Vagina (tissue), 2 donors: ENCODE results near the gene KIRREL3. TPM values are rescaled to one million over a fixed set of nuclear protein-coding genes. Genes with fewer than 3 reads are reported as not detected.

ENCODE experiments used
- DNase-seq, 2 donors: peaks; one replicate each; pipeline ENCODE4 v3.0.0-alpha.2; 2017; ENCODE audit errors: extremely low spot score in 2 of 2
- H3K27ac ChIP-seq: fragments of 200-600 bp; sonication (generic); one replicate; pipeline ENCODE4 v1.5.1; 2019
- H3K27me3 ChIP-seq: fragments of 200-600 bp; sonication (generic); one replicate; pipeline ENCODE4 v1.5.1; 2019
- H3K36me3 ChIP-seq, 2 donors: fragments of 200-600 bp; sonication (generic); one replicate each; pipeline ENCODE4 v1.5.1; 2017 to 2019
- H3K4me1 ChIP-seq: fragments of 200-600 bp; sonication (generic); one replicate; pipeline ENCODE4 v1.5.1; 2019
- H3K4me3 ChIP-seq, 2 donors: fragments of 200-600 bp; sonication (generic); 1 replicate in 1 of 2; 2 replicates in 1 of 2; pipeline ENCODE4 v1.5.1; 2016 to 2019
- H3K9me3 ChIP-seq: fragments of 200-600 bp; sonication (generic); one replicate; pipeline ENCODE4 v1.5.1; 2019
- CTCF ChIP-seq, 3 experiments: fragments of 450-650 bp in 2 of 3; fragments of 200-600 bp in 1 of 3; sonication (generic) in 1 of 3; IDR thresholded peaks; one replicate each; pipeline ENCODE4 v1.5.1; 2017 to 2019; ENCODE audit warnings: antibody characterized with exemption in 3 of 3, mild to moderate bottlenecking in 2 of 3, moderate library complexity in 2 of 3
- POLR2A ChIP-seq, 2 donors: fragments of 450-650 bp; IDR thresholded peaks; one replicate each; pipeline ENCODE4 v1.6.1; 2017; ENCODE audit warnings: antibody characterized with exemption in 2 of 2, mild to moderate bottlenecking in 2 of 2, moderate library complexity in 2 of 2
- POLR2AphosphoS5 ChIP-seq, 2 donors: sonication (generic); formaldehyde crosslinking; IDR thresholded peaks; one replicate each; pipeline ENCODE4 v1.9.0; 2017; ENCODE audit warnings: antibody characterized with exemption in 2 of 2, mild to moderate bottlenecking in 2 of 2, low read depth in 1 of 2; ENCODE audit not compliant: insufficient read depth in 1 of 2
- intact Hi-C: fragments of 100-400 bp; cut with DNase I; formaldehyde crosslinking; loops from one replicate; pipeline ENCODE4 v1.15.1; 2023
- total RNA-seq: library from RNA; depleted of rRNA; stranded (reverse); fragments of >200 nt; gene quantifications from one replicate; pipeline ENCODE4 v1.2.3, GENCODE V29; 2016

The KIRREL3 gene
- total RNA-seq, 1 donor from 2014 or later: not detected

DNA sequence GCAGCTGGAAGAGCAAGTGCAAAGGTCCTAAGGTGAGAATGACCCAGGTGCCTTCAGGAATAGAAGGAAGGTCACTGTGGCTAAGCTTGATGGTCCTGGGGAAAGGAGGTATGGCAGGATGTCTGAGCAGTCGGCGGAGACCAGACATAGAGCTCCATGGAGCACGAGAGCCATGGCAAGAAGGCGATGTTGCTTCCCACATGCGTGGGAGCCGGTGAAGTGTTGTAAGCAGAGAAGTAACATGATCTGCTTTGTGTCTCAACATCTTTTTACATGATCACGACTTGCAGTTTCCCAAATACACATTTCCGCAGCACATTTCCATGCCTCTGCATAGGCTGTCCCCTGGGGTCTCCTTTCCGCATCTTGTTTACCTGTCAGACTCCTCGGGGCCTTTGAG, 231.9 kb downstream of the KIRREL3 start:
- no peaks in the 10 kb centered on the region for H3K9me3 ChIP-seq
- no peaks in the 10 kb centered on the region for H3K4me1 ChIP-seq
- H3K27me3 ChIP-seq: no peaks in the 10 kb centered on the region
- H3K4me3 ChIP-seq: no peak overlapping the region
- TF ChIP-seq CTCF (IDR thresholded peaks at IDR 0.05) (no peak), POLR2AphosphoS5 (IDR thresholded peaks at IDR 0.05; ENCODE audit: insufficient read depth in 1 of 2, low read depth in 1 of 2) (no peak), POLR2A (IDR thresholded peaks at IDR 0.05) (no peak)
- intact Hi-C loops: no loop called here
- H3K27ac ChIP-seq: no peak overlapping the region
- no peaks in the 10 kb centered on the region for H3K36me3 ChIP-seq
- no peak for DNase-seq

DNA sequence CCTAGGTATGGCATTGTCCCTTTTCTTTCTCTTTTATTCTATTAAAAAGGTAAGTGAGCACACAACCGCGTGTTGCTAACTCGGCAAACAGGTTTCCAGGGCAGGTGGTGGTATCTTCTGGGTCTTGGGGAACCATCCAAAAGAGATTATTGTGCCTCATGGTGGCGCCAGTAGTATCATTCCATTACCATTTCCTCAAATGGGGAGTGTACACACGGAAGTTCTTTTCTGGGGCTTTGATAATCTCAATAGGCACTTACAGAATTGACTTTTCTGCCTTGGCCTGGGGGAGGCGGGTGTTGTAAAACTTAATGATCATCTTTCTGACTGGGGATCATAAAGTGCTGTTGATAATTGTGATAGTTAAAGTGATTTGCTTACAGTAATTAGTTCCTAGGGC, 234.1 kb downstream of the KIRREL3 start:
- H3K27ac ChIP-seq: no peak overlapping the region
- TF ChIP-seq POLR2A (IDR thresholded peaks at IDR 0.05) (no peak), CTCF (IDR thresholded peaks at IDR 0.05) (no peak), POLR2AphosphoS5 (IDR thresholded peaks at IDR 0.05; ENCODE audit: insufficient read depth in 1 of 2, low read depth in 1 of 2) (no peak)
- intact Hi-C loops: no loop called here
- no peaks in the 10 kb centered on the region for H3K36me3 ChIP-seq
- H3K4me3 ChIP-seq: no peak overlapping the region
- H3K9me3 ChIP-seq: no peaks in the 10 kb centered on the region
- no peaks in the 10 kb centered on the region for H3K27me3 ChIP-seq
- DNase-seq: no peak
- H3K4me1 ChIP-seq: no peaks in the 10 kb centered on the region

DNA sequence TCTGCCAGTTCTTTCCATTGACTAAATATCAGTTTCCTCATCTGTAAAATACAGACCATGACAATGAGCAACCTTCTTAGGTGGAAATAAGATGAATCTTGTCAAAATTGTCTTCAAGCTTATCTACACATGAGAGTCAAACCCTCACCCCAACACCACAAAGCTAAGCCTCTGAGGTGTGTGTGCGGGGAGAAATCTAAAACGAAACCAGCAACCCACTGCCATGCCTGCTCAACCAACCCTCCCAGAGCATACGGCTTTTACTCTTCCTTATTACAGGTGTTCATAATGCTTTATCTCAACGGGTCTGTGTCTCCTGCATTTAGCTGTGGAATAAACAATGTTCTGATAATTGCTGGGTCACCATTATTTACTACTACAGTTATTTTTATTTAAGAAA, 235.4 kb downstream of the KIRREL3 start:
- Histone ChIP-seq H3K9me3 (no peaks in the 10 kb centered on the region), H3K4me3 (no peak overlapping the region), H3K27ac (no peak overlapping the region), H3K36me3 (no peaks in the 10 kb centered on the region), H3K4me1 (no peaks in the 10 kb centered on the region), H3K27me3 (no peaks in the 10 kb centered on the region)
- TF ChIP-seq CTCF (IDR thresholded peaks at IDR 0.05): no peak
- no peak for TF ChIP-seq POLR2AphosphoS5 (IDR thresholded peaks at IDR 0.05; ENCODE audit: insufficient read depth in 1 of 2, low read depth in 1 of 2)
- TF ChIP-seq POLR2A (IDR thresholded peaks at IDR 0.05): no peak
- no peak for DNase-seq
- intact Hi-C loops: no loop called here

DNA sequence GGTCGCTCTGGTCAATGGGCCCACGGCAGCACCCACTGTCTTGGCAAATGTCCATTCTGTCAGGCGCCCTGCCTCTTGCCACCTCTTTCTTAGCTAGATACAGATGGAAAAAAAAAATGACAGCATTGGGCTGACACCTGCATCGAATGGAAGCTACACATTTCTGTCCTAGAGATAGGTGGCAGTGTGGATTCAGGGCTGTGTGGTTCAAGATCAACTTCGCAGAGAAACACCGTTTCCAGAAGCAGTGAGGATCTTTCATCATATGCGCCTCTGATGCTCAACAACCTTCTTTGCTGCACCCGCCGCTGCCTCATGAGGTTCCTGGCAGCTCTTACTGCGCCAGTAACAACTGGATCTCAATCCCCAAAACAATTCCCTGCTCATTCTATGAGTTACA, 236.3 kb downstream of the KIRREL3 start:
- H3K27me3 ChIP-seq: no peaks in the 10 kb centered on the region
- no peaks in the 10 kb centered on the region for H3K4me1 ChIP-seq
- no peak overlapping the region for H3K27ac ChIP-seq
- no peak overlapping the region for H3K4me3 ChIP-seq
- TF ChIP-seq POLR2A (IDR thresholded peaks at IDR 0.05): no peak
- intact Hi-C loops: no loop called here
- no peaks in the 10 kb centered on the region for H3K36me3 ChIP-seq
- DNase-seq: no peak
- no peaks in the 10 kb centered on the region for H3K9me3 ChIP-seq

DNA sequence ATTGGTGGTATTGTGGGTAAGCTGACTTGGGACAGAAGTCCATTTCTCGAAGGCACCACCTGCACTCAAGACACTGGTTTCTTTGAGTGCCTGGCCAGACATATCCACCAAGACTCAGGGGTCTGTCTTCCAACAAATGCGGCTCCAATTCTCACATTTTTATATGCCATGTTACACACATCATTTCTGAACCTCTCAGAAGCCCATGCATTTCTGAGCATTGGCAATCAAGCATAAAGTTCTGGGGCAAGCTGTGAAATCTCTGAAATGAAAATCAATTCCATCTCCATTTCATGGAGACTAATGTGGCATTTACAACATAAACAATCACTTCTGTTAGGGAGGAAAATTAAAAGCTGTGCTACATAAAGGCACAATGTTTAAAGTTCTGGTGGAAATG, 243.7 kb downstream of the KIRREL3 start:
- intact Hi-C loops: no loop called here
- H3K27me3 ChIP-seq: no peaks in the 10 kb centered on the region
- H3K4me3 ChIP-seq: no peak overlapping the region
- TF ChIP-seq CTCF (IDR thresholded peaks at IDR 0.05) (no peak), POLR2AphosphoS5 (IDR thresholded peaks at IDR 0.05; ENCODE audit: insufficient read depth in 1 of 2, low read depth in 1 of 2) (no peak), POLR2A (IDR thresholded peaks at IDR 0.05) (no peak)
- no peaks in the 10 kb centered on the region for H3K4me1 ChIP-seq
- no peak overlapping the region for H3K27ac ChIP-seq
- DNase-seq: no peak
- H3K9me3 ChIP-seq: no peaks in the 10 kb centered on the region
- H3K36me3 ChIP-seq: no peaks in the 10 kb centered on the region

- no peak for DNase-seq
- Histone ChIP-seq H3K4me3 (no peak overlapping the region), H3K27ac (no peak overlapping the region), H3K27me3 (no peaks in the 10 kb centered on the region), H3K4me1 (no peaks in the 10 kb centered on the region), H3K9me3 (no peaks in the 10 kb centered on the region), H3K36me3 (no peaks in the 10 kb centered on the region)
- TF ChIP-seq POLR2AphosphoS5 (IDR thresholded peaks at IDR 0.05; ENCODE audit: insufficient read depth in 1 of 2, low read depth in 1 of 2) (no peak), CTCF (IDR thresholded peaks at IDR 0.05) (no peak), POLR2A (IDR thresholded peaks at IDR 0.05) (no peak)
- intact Hi-C loops: no loop called here
Observed at GRCh38 chr11:126756421-126756820, 244.1 kb downstream of the KIRREL3 start.
